Bronchial epithelial cell (primary cell): ENCODE data around the gene RTKN. TPM values are rescaled to one million over a fixed set of nuclear protein-coding genes. Genes with fewer than 3 reads are reported as not detected.
"Not testable (repeated sequence)": the region's sequence is repeated elsewhere in the genome, so short reads cannot be mapped to it uniquely, and the experiment has no call there.

Source experiments
- DNase-seq: peaks from one replicate; pipeline ENCODE4 v3.0.0-alpha.2; 2010; ENCODE audit warnings: low read depth
- FAIRE-seq: peaks from 2 replicates; lab custom pipeline; 2011; peaks lifted over from hg19 to GRCh38; lab: Jason Lieb, UNC
- H3K27me3 ChIP-seq: 2 replicates; pipeline ENCODE4 v1.5.1; 2011; ENCODE audit warnings: low read length; ENCODE audit not compliant: control insufficient read depth, insufficient read depth
- H3K36me3 ChIP-seq: 2 replicates; pipeline ENCODE4 v1.5.1; 2011; ENCODE audit warnings: low read length; ENCODE audit not compliant: control insufficient read depth, insufficient read depth
- H3K4me3 ChIP-seq: 2 replicates; pipeline ENCODE4 v1.5.1; 2011; ENCODE audit warnings: mild to moderate bottlenecking, low read depth, low read length, control low read depth
- total RNA-seq: library from RNA; depleted of rRNA; stranded (reverse); fragments of >200 nt; gene quantifications from 2 replicates; pipeline ENCODE4 v1.2.1, GENCODE V29; 2014
- TF ChIP-seq, protein P1 (sequence below): IDR thresholded peaks from 2 replicates; pipeline ENCODE4 v1.5.1; 2011; ENCODE audit warnings: mild to moderate bottlenecking, moderate library complexity, low read length, control low read depth, inconsistent platforms; ENCODE audit not compliant: insufficient read depth, severe bottlenecking

Gene RTKN
- total RNA-seq, 1 donor from 2014 or later = 22.1 TPM

DNA sequence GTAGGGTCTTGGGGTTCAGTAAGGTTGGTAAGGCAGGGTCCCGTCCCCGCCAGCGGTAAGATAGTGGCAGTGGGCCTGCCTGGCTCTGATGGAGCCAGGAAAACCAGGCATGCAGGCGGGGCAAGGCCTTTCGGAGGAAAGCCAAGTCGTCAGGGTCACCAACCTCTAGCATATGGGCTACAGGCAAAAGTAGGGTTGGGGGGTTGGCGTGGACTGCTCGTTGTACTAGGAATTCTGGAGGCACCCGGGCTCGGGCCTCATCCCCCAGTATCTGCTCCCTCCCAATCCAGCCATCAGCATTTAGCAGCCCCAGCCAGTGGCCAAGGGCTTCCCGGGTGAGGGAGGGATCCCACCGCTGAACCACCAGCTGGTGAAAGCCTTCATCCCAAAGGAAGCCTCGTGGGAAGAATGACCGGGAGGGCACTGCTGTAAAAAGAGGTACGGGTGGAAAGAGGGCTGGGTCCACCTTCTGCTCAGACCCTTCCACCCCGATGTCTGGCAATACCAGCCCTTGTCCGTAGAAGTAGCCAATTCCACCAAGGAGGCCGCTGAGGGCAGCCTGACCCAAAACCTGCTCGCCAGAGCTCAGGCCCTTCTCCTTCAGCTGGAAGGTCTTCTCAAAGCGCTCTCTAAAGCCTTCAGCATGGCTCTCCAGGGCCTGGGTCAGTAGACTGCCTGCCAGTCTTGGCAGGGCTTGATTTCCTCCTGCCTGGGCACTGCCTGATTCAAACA lies 20.5 kb upstream of the RTKN start:
- FAIRE-seq (no peak), DNase-seq (no peak)
- Histone ChIP-seq H3K4me3 (no peak overlapping the region), H3K27me3 (no peaks in the 10 kb centered on the region), H3K36me3 (peaks cover 10% of the 10 kb centered on the region)
- TF ChIP-seq, protein P1, sequence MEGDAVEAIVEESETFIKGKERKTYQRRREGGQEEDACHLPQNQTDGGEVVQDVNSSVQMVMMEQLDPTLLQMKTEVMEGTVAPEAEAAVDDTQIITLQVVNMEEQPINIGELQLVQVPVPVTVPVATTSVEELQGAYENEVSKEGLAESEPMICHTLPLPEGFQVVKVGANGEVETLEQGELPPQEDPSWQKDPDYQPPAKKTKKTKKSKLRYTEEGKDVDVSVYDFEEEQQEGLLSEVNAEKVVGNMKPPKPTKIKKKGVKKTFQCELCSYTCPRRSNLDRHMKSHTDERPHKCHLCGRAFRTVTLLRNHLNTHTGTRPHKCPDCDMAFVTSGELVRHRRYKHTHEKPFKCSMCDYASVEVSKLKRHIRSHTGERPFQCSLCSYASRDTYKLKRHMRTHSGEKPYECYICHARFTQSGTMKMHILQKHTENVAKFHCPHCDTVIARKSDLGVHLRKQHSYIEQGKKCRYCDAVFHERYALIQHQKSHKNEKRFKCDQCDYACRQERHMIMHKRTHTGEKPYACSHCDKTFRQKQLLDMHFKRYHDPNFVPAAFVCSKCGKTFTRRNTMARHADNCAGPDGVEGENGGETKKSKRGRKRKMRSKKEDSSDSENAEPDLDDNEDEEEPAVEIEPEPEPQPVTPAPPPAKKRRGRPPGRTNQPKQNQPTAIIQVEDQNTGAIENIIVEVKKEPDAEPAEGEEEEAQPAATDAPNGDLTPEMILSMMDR = no peak

DNA sequence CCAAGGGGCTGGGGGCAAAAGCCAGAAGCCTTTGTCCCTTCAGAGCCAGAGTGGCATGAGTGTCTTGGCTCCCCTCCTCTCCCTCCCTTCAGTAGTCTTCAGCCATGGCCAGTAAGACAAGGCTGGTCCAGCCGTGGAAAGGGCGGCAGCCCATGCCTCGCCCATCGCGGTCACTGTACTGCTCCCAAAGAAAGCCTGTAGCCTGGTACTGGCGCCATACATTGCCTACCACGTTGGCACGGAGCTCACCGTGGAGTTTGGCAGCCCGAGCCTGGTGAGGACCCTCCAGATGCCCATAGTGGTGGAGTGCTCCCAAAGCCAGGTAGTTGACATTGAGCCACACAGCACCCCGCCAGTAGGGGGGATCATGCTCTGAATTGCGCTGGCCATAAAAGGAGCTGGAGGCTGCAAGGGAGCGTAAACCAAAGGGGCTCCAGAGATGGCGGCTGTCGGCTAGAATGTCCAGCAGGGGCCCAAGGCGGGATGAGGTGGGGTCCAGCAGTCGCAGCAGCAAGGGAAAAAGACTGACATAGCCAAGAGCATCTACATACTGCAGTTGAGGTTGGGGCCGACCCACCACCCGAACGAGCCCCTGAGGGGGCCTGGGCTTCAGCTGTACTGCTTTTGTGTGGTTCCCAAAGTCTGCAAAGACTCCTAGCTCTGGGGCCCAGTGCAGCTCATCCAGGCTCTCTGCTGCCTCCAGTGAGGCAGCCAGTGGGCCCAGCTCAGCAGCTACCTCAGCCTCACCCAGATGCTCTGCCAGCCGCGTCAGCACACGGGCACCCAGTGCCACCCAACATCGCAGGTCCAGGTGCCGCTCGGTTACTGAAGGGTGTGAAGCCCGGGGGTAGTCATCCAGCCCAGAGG lies 19.7 kb upstream of the RTKN start:
- Histone ChIP-seq H3K4me3 (no peak overlapping the region), H3K36me3 (peaks cover 10% of the 10 kb centered on the region), H3K27me3 (no peaks in the 10 kb centered on the region)
- DNase-seq = no peak
- no peak for FAIRE-seq
- TF ChIP-seq, protein P1 = peak; percentile 22

DNA sequence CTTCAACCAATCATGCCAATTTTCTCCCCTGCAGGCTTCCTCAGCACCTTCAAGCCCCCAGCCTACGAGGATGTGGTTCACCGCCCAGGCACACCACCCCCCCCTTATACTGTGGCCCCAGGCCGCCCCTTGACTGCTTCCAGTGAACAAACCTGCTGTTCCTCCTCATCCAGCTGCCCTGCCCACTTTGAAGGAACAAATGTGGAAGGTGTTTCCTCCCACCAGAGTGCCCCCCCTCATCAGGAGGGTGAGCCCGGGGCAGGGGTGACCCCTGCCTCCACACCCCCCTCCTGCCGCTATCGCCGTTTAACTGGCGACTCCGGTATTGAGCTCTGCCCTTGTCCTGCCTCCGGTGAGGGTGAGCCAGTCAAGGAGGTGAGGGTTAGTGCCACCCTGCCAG lies 18.4 kb upstream of the RTKN start:
- not testable (repeated sequence) for DNase-seq, FAIRE-seq

DNA sequence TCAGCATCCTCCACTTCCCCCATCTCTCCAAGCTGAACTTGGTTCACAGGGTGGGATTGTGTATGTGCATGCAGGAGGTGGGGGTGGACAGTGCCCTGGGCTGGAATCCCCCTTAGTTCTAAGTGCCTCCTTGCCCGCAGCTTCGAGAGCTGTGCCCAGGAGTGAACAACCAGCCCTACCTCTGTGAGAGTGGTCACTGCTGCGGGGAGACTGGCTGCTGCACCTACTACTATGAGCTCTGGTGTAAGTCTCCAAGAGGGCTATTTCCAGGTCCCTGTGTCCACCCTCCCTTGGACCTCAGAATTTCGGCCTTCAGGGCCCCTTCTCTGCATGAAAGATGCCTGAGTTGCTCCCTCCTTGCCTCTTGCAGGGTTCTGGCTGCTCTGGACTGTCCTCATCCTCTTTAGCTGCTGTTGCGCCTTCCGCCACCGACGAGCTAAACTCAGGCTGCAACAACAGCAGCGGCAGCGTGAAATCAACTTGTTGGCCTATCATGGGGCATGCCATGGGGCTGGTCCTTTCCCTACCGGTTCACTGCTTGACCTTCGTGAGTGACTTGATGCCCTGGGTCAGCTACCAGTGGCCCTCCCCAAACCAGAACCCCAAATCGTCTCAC lies 17.9 kb upstream of the RTKN start:
- not testable (repeated sequence) for H3K27me3 ChIP-seq, FAIRE-seq, H3K36me3 ChIP-seq, DNase-seq
- H3K4me3 ChIP-seq = peak overlapping the region; percentile 83

More for the DNA sequence above, 18.4 kb upstream of the RTKN start:
- H3K36me3 ChIP-seq, H3K4me3 ChIP-seq, H3K27me3 ChIP-seq: not testable (repeated sequence)

DNA sequence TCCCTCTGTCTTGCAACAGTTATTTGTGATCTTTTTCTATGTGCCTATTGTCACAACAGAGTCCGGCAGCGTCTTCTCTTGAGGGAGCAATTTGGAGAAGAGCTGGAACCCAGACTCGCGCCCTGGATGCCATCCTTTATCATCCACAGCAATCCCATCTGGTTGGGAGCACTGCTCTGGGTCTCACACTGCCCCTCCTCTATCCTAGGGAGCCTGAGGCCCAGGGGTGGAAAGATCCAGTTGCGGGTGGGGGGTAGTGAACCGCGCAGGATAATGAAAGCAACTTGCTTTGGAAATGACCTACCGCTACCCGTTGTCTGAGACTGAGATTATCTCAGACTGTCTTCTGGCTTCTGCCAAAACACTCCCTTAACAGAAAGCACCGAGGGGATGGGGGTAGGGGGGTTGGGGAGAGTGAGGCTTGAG lies 17.2 kb upstream of the RTKN start:
- TF ChIP-seq, protein P1 = no peak
- peaks cover 10% of the 10 kb centered on the region for H3K36me3 ChIP-seq
- FAIRE-seq = no peak
- DNase-seq = no peak
- no peaks in the 10 kb centered on the region for H3K27me3 ChIP-seq
- H3K4me3 ChIP-seq = peak overlapping the region; percentile 83

DNA sequence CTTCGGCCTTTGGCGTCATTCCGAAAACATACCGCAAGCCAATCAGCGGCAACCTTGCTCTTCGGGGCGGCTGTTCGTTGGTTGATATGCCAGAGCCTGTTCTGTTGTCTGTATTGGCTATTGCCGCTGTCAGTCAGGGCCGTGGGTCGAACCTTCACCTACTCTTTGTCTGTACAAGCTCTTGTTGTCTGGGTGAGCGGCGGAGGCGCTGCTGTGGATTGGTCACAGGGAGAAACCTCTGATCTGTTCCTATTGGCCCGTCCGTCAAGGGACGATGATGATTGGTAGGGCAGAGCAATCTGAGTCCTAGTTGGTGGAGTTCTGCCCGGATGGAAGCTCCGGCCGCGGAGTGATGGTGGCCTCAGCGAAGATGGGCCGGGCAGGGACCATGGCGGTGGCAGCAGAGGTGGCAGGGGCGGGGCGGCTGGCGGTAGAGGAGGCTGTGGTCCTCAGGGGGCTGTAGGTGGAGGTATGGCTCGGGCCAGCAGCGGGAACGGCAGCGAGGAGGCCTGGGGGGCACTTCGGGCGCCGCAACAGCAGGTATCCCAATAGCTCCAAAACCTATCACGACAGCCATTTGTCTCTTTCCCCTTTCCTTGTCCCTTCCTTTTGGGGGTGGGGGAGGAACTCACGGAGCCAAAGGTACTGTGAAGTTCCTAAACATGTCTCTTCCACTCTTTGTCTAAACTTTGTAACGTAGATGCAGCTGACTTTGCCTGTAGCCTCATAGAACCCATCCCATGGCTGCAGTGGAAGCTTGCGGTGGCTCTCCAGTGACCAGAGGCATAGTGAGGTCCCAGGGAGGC lies 16.6 kb upstream of the RTKN start, which contains the start of gene WBP1:
TSS of gene WBP1 (plus strand) at position 307 of the 806 bp plus-strand sequence. CDS start at position 472, 165 bp downstream.
- DNase-seq = peak; percentile 100
- peak; percentile 75 for FAIRE-seq
- TF ChIP-seq, protein P1 = no peak
- Histone ChIP-seq H3K27me3 (no peaks in the 10 kb centered on the region), H3K36me3 (peaks cover 10% of the 10 kb centered on the region), H3K4me3 (peak within 1 kb of the TSS; percentile 83)
